NB4 (cell line): ENCODE measurements around the gene CKMT2.

Experiments
- CTCF ChIP-seq: IDR thresholded peaks from one replicate; pipeline ENCODE4 v1.5.1; 2012; ENCODE audit warnings: low read depth, low read length
- MYC ChIP-seq: IDR thresholded peaks from 2 replicates; pipeline ENCODE4 v1.6.1; 2011; ENCODE audit warnings: low read depth, low read length
- POLR2A ChIP-seq: IDR thresholded peaks from 2 replicates; pipeline ENCODE4 v1.6.1; 2011; ENCODE audit warnings: mild to moderate bottlenecking; ENCODE audit not compliant: insufficient read length; ENCODE audit errors: extremely low read depth
- TF ChIP-seq, protein P1 (sequence below): IDR thresholded peaks from 2 replicates; pipeline ENCODE4 v1.6.1; 2011; ENCODE audit warnings: low read depth, low read length

GRCh38 chr5:81245871-81246235 is 12.7 kb downstream of the CKMT2 start:
- TF ChIP-seq CTCF (no peak), POLR2A (no peak), MYC (no peak)
- TF ChIP-seq, protein P1, sequence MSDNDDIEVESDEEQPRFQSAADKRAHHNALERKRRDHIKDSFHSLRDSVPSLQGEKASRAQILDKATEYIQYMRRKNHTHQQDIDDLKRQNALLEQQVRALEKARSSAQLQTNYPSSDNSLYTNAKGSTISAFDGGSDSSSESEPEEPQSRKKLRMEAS, result no peak
